K562 (cell line): ENCODE measurements around the gene CLCNKA. TPM values are rescaled to one million over a fixed set of nuclear protein-coding genes. Genes with fewer than 3 reads are reported as not detected.

Source experiments
- ATAC-seq: fragments of 200-7000 bp; cut with Tn5 transposase; 3 replicates; pipeline ENCODE4 v1.9.1; 2020; ENCODE audit warnings: moderate library complexity
- BruUV-seq: library from RNA; stranded (reverse); fragments of 400-500 nt; replicated peaks from 2 replicates; lab custom pipeline; 2021; lab: Mats Ljungman, UMichigan
- CTCF ChIA-PET: fragments of 300-600 bp; formaldehyde crosslinking; extraction: SDS; loops from one replicate; lab custom pipeline; 2021; ENCODE audit warnings: low intra/inter-chr PET ratio; lab: Yijun Ruan, JAX
- POLR2A ChIA-PET: fragments of 300-600, 350-650 bp; sonication (Branson Sonifier 250); formaldehyde crosslinking; extraction: SDS; loops from one replicate; lab custom pipeline; 2021; ENCODE audit warnings: antibody characterized with exemption, inconsistent platforms; lab: Yijun Ruan, JAX
- DNase-seq, 4 experiments: peaks; one replicate each; pipeline versions ENCODE4 v3.0.0 to v3.0.0-alpha.2; 2011 to 2018; ENCODE audit warnings: low spot score in 3 of 4, mixed read lengths in 3 of 4; ENCODE audit errors: extremely low read depth in 1 of 4
- FAIRE-seq: peaks from 2 replicates; lab custom pipeline; 2011; peaks lifted over from hg19 to GRCh38; lab: Jason Lieb, UNC
- H2AFZ ChIP-seq: 2 replicates; pipeline ENCODE4 v1.6.0; 2011; ENCODE audit warnings: low read depth, low read length, control low read depth, inconsistent platforms
- H3K27ac ChIP-seq: fragments of 200-600 bp; 3 replicates; pipeline ENCODE4 v1.8.0; 2011; ENCODE audit warnings: low read depth, mild to moderate bottlenecking, control low read depth, inconsistent platforms, low read length, moderate library complexity, mixed read lengths; ENCODE audit errors: extremely low read depth
- H3K27me3 ChIP-seq, 2 experiments: fragments of 300-600 bp in 1 of 2; 2 replicates in 1 of 2; 3 replicates in 1 of 2; pipeline versions ENCODE4 v1.6.0 to v1.8.0; 2011; ENCODE audit warnings: inconsistent platforms in 2 of 2, low read length in 2 of 2, mild to moderate bottlenecking in 1 of 2, mixed read lengths in 1 of 2, moderate library complexity in 1 of 2; ENCODE audit not compliant: control insufficient read depth in 2 of 2, insufficient read depth in 2 of 2
- H3K36me3 ChIP-seq: fragments of 300-600 bp; 3 replicates; pipeline ENCODE4 v1.8.0; 2011; ENCODE audit warnings: mild to moderate bottlenecking, low read length, inconsistent platforms; ENCODE audit not compliant: control insufficient read depth, insufficient read depth
- H3K4me1 ChIP-seq, 2 experiments: fragments of 200-600 bp in 1 of 2; replicated peaks in 1 of 2; 2 replicates in 1 of 2; 3 replicates in 1 of 2; pipeline versions ENCODE4 v1.5.1 to v1.8.0; 2011; ENCODE audit warnings: inconsistent platforms in 2 of 2, low read length in 2 of 2, mild to moderate bottlenecking in 1 of 2, mixed read lengths in 1 of 2, moderate library complexity in 1 of 2; ENCODE audit not compliant: control insufficient read depth in 2 of 2, insufficient read depth in 2 of 2
- H3K4me2 ChIP-seq: 2 replicates; pipeline ENCODE4 v1.6.1; 2011; ENCODE audit warnings: low read length, control low read depth, inconsistent platforms, mixed read lengths; ENCODE audit not compliant: insufficient read depth
- H3K4me3 ChIP-seq: fragments of 200-600 bp; sonication (generic), shearing (Covaris generic); 2 replicates; pipeline ENCODE4 v1.5.1; 2016; ENCODE audit warnings: control low read depth, inconsistent platforms
- H3K79me2 ChIP-seq: fragments of 200-600 bp; 3 replicates; pipeline ENCODE4 v1.8.0; 2011; ENCODE audit warnings: low read length, inconsistent platforms; ENCODE audit not compliant: control insufficient read depth, insufficient read depth
- H3K9ac ChIP-seq, 2 experiments: 2 replicates each; pipeline versions ENCODE4 v1.6.0 to v1.6.1; 2011; ENCODE audit warnings: low read depth in 2 of 2, low read length in 2 of 2, control low read depth in 1 of 2, inconsistent platforms in 1 of 2, mild to moderate bottlenecking in 1 of 2, mixed read lengths in 1 of 2; ENCODE audit not compliant: insufficient read depth in 1 of 2
- H3K9me1 ChIP-seq: one replicate; pipeline ENCODE4 v1.6.0; 2011; ENCODE audit warnings: inconsistent platforms, mild to moderate bottlenecking, low read length, moderate library complexity; ENCODE audit not compliant: control insufficient read depth, insufficient read depth
- H3K9me3 ChIP-seq: replicated peaks from 2 replicates; pipeline ENCODE4 v1.5.1; 2011; ENCODE audit warnings: low read depth, low read length, inconsistent platforms; ENCODE audit not compliant: control insufficient read depth, insufficient read depth
- H4K20me1 ChIP-seq: replicated peaks from 2 replicates; pipeline ENCODE4 v1.6.1; 2011; ENCODE audit warnings: low read length, inconsistent platforms, mixed read lengths; ENCODE audit not compliant: control insufficient read depth, insufficient read depth
- ETS2 ChIP-seq: IDR thresholded peaks from 2 replicates; pipeline ENCODE4 v1.6.1; 2016; ENCODE audit warnings: borderline replicate concordance, missing genetic modification characterization, mild to moderate bottlenecking, moderate library complexity, missing compliant biosample characterization; ENCODE audit not compliant: poor library complexity, severe bottlenecking
- GATAD2B ChIP-seq: fragments of 450-650 bp; IDR thresholded peaks from 2 replicates; pipeline ENCODE4 v1.6.1; 2017; ENCODE audit warnings: mild to moderate bottlenecking, borderline replicate concordance
- REST ChIP-seq, 2 experiments: fragments of 450-650 bp; formaldehyde crosslinking in 1 of 2; IDR thresholded peaks; 2 replicates each; pipeline versions ENCODE4 v1.4.0 to v1.6.1; 2014 to 2020; ENCODE audit warnings: mild to moderate bottlenecking in 2 of 2, borderline replicate concordance in 1 of 2, low read depth in 1 of 2
- WGBS: fragments of 100-300 bp; shearing (Covaris generic); methylation state at CpG from one replicate; pipeline ENCODE4 v1.1.6; 2016; ENCODE audit warnings: low coverage, mixed read lengths; ENCODE audit not compliant: insufficient coverage; ENCODE audit errors: missing lambda C conversion rate; 5-methylcytosine and 5-hydroxymethylcytosine counted together
- in situ Hi-C: fragments of 300-500 bp; cut with MboI; formaldehyde crosslinking; loops from 4 replicates; pipeline ENCODE4 v1.15.0; 2018; ENCODE audit warnings: inconsistent platforms, mixed read lengths
- intact Hi-C: fragments of 100-400 bp; cut with micrococcal nuclease; formaldehyde crosslinking; loops from 2 replicates; pipeline ENCODE4 v1.14.2; 2022
- polyA plus RNA-seq, 8 experiments: library from polyadenylated mRNA; depleted of rRNA in 4 of 8; stranded (reverse) in 5 of 8; unstranded in 3 of 8; fragments of >200 nt; fragmentation: Nextera tagmentation in 2 of 8; fragmentation: Illumina TruSeq in 1 of 8; extraction: Ambion mirVana in 2 of 8; extraction: Trizol in 1 of 8; gene quantifications; 2 replicates each; pipeline versions ENCODE4 v1.2.1 to v1.2.3, GENCODE V29; 2011 to 2014; ENCODE audit warnings: inconsistent platforms in 1 of 8, missing spikeins in 1 of 8
- total RNA-seq, 7 experiments: library from RNA; depleted of rRNA in 6 of 7; stranded (reverse); fragments of >200 nt in 6 of 7; fragmentation: Illumina TruSeq in 2 of 7; extraction: Trizol in 2 of 7; gene quantifications; 2 replicates each; pipeline versions ENCODE4 v1.2.1 to v1.2.3, GENCODE V29; 2011 to 2021; ENCODE audit warnings: low replicate concordance in 1 of 7

The CLCNKA gene
- total and polyA plus RNA-seq, 9 of the 15 experiments (the other 6 are each of a cell fraction or from before 2014, with no cell fraction given), result 0.03 to 0.37 (median 0.10) TPM; not detected in 3

GRCh38 chr1:15981679-15982078, 40.2 kb upstream of the CLCNKA start:
- Histone ChIP-seq H3K27me3 (no peaks in the 10 kb centered on the region), H3K36me3 (no peaks in the 10 kb centered on the region), H3K27ac (no peak overlapping the region), H3K4me1 (peaks cover 0 to 2% of the 10 kb centered on the region in 2 experiments; a peak in 2 of 5 replicates)
- no peak for DNase-seq
- in situ Hi-C loops, result no loop called here
- WGBS, result 13% methylated on average over 3 of the region's 3 CpGs
- CTCF ChIA-PET, result no interaction called here
- TF ChIP-seq GATAD2B (no peak), REST (IDR thresholded peaks at IDR 0.05; ENCODE audit: borderline replicate concordance) (peak; percentile 47), REST (CRISPR knock-in tag; IDR thresholded peaks at IDR 0.05; ENCODE audit: low read depth) (no peak), ETS2 (tag) (no peak)
- TF ChIP-seq, all 486 proteins: peak for 1
- intact Hi-C loops, result no loop called here
- H3K4me3 ChIP-seq, result no peak overlapping the region
- no peaks in the 10 kb centered on the region for H3K79me2 ChIP-seq
- FAIRE-seq, result no peak
- POLR2A ChIA-PET, result no interaction called here
- H3K4me2 ChIP-seq, result no peak overlapping the region
- BruUV-seq, result no TSS peak
- peaks cover 13% of the 10 kb centered on the region for H3K9me3 ChIP-seq
- ATAC-seq, result no peak
- no peak overlapping the region for H2AFZ ChIP-seq
- no peak overlapping the region for H3K9ac ChIP-seq
- no peaks in the 10 kb centered on the region for H3K9me1 ChIP-seq
- H4K20me1 ChIP-seq, result no peaks in the 10 kb centered on the region
